Panc1 (cell line): ENCODE results near the gene FILIP1L. TPM values are rescaled to one million over a fixed set of nuclear protein-coding genes. Genes with fewer than 3 reads are reported as not detected.

Experiments used
- ATAC-seq: fragments of 200-7000 bp; cut with Tn5 transposase; 2 replicates; pipeline ENCODE4 v1.9.1; 2020; ENCODE audit warnings: mild to moderate bottlenecking, moderate library complexity
- BruUV-seq: library from RNA; stranded (reverse); fragments of 400-500 nt; replicated peaks from 2 replicates; lab custom pipeline; 2021; lab: Mats Ljungman, UMichigan
- CTCF ChIA-PET: fragments of 300-600 bp; sonication (Branson Sonifier 250); formaldehyde crosslinking; loops from one replicate; lab custom pipeline; 2022; ENCODE audit warnings: antibody characterized with exemption; lab: Charles Lee
- POLR2A ChIA-PET: fragments of 300-600 bp; sonication (Branson Sonifier 250); formaldehyde crosslinking; loops from one replicate; lab custom pipeline; 2022; ENCODE audit warnings: antibody characterized with exemption; lab: Charles Lee
- DNase-seq: peaks from one replicate; pipeline ENCODE4 v3.0.0-alpha.2; 2010; ENCODE audit warnings: low read depth, low spot score
- H3K27ac ChIP-seq: 2 replicates; pipeline ENCODE4 v1.5.1; 2011; ENCODE audit warnings: mild to moderate bottlenecking, low read length, inconsistent platforms
- H3K27me3 ChIP-seq: fragments of 200-500 bp; sonication (Bioruptor generic); 2 replicates; pipeline ENCODE4 v1.6.0; 2014; ENCODE audit warnings: low read length, inconsistent platforms; ENCODE audit not compliant: control insufficient read depth, insufficient read depth
- H3K36me3 ChIP-seq: fragments of 200-500 bp; sonication (Bioruptor generic); 2 replicates; pipeline ENCODE4 v1.5.1; 2014; ENCODE audit warnings: inconsistent platforms, mild to moderate bottlenecking, low read length, moderate library complexity; ENCODE audit not compliant: control insufficient read depth, insufficient read depth
- H3K4me1 ChIP-seq: 2 replicates; pipeline ENCODE4 v1.5.1; 2011; ENCODE audit warnings: inconsistent platforms, mild to moderate bottlenecking, low read length, moderate library complexity; ENCODE audit not compliant: control insufficient read depth, insufficient read depth
- H3K4me3 ChIP-seq, 2 experiments: 2 replicates each; pipeline ENCODE4 v1.5.1; 2011 to 2012; ENCODE audit warnings: low read depth in 2 of 2, low read length in 2 of 2, mild to moderate bottlenecking in 2 of 2, inconsistent platforms in 1 of 2, moderate library complexity in 1 of 2
- H3K9me3 ChIP-seq: fragments of 200-500 bp; sonication (Bioruptor generic); 2 replicates; pipeline ENCODE4 v1.5.1; 2014; ENCODE audit warnings: low read depth, mild to moderate bottlenecking, inconsistent platforms, low read length, moderate library complexity; ENCODE audit not compliant: control insufficient read depth, insufficient read depth
- CTCF ChIP-seq: fragments of 450-650 bp; IDR thresholded peaks from 2 replicates; pipeline ENCODE4 v1.5.1; 2017; ENCODE audit warnings: mild to moderate bottlenecking
- POLR2AphosphoS5 ChIP-seq: IDR thresholded peaks from 2 replicates; pipeline ENCODE4 v1.6.1; 2012; ENCODE audit warnings: mild to moderate bottlenecking, low read depth, low read length, moderate library complexity
- REST ChIP-seq, 2 experiments: IDR thresholded peaks; 2 replicates each; pipeline ENCODE4 v1.6.1; 2011 to 2012; ENCODE audit warnings: low read depth in 2 of 2, control low read depth in 1 of 2, low read length in 1 of 2, mild to moderate bottlenecking in 1 of 2, moderate library complexity in 1 of 2; ENCODE audit not compliant: insufficient read depth in 1 of 2
- SIN3A ChIP-seq: IDR thresholded peaks from 2 replicates; pipeline ENCODE4 v1.6.1; 2012; ENCODE audit warnings: low read depth, mild to moderate bottlenecking, low read length, moderate library complexity, borderline replicate concordance; ENCODE audit not compliant: insufficient read depth
- TCF7L2 ChIP-seq: IDR thresholded peaks from 2 replicates; pipeline ENCODE4 v1.6.1; 2011; ENCODE audit warnings: mild to moderate bottlenecking, low read depth, low read length, inconsistent platforms
- in situ Hi-C: cut with HindIII; loops from 2 replicates; pipeline ENCODE4 v1.10.0; 2016; ENCODE audit warnings: low sequenced_read_pairs, low pct_unique_long_range_greater_than_20kb
- intact Hi-C: fragments of 100-400 bp; cut with micrococcal nuclease; formaldehyde crosslinking; loops from one replicate; pipeline ENCODE4 v1.10.0; 2022; ENCODE audit not compliant: unreplicated experiment
- total RNA-seq: library from RNA; stranded (reverse); gene quantifications from one replicate; pipeline ENCODE4 v1.2.1, GENCODE V29; 2021; ENCODE audit not compliant: unreplicated experiment

FILIP1L gene
- total RNA-seq, 1 experiment from 2014 or later = 3.2 TPM

GRCh38 chr3:100023150-100023549 is 91.2 kb downstream of the FILIP1L start:
- ChIA-PET POLR2A (interaction anchor here (0.7 kb wide), 1 partner anchor 153 kb away, joined by 3 read pairs; no protein-coding TSS in a partner anchor), CTCF (no interaction called here)
- no peak for DNase-seq
- intact Hi-C loops (no loop called here), in situ Hi-C loops (no loop called here)
- Histone ChIP-seq H3K9me3 (no peaks in the 10 kb centered on the region), H3K4me3 (no peak overlapping the region), H3K36me3 (no peaks in the 10 kb centered on the region), H3K27ac (no peak overlapping the region), H3K4me1 (no peaks in the 10 kb centered on the region), H3K27me3 (no peaks in the 10 kb centered on the region)
- no peak for ATAC-seq
- BruUV-seq = no TSS peak
- TF ChIP-seq POLR2AphosphoS5 (no peak), CTCF (no peak), REST (IDR thresholded peaks at IDR 0.05; ENCODE audit: insufficient read depth in 1 of 2, low read depth in 2 of 2, low read length in 1 of 2) (no peak), TCF7L2 (no peak), SIN3A (no peak)

- intact Hi-C loops = no loop called here
- BruUV-seq = no TSS peak
- in situ Hi-C loops = no loop called here
- no peak for ATAC-seq
- POLR2A ChIA-PET = no interaction called here
- CTCF ChIA-PET = no interaction called here
- no peak for DNase-seq
- Histone ChIP-seq H3K4me1 (no peaks in the 10 kb centered on the region), H3K4me3 (no peak overlapping the region), H3K27ac (no peak overlapping the region), H3K36me3 (no peaks in the 10 kb centered on the region), H3K27me3 (no peaks in the 10 kb centered on the region), H3K9me3 (no peaks in the 10 kb centered on the region)
- TF ChIP-seq SIN3A = no peak
- TF ChIP-seq TCF7L2 = no peak
- no peak for TF ChIP-seq POLR2AphosphoS5
- TF ChIP-seq REST (IDR thresholded peaks at IDR 0.05; ENCODE audit: insufficient read depth in 1 of 2, low read depth in 2 of 2, low read length in 1 of 2) = no peak
- TF ChIP-seq CTCF = no peak
These were observed 91.8 kb downstream of the FILIP1L start for GRCh38 chr3:100022506-100022905.
